HEK293 (cell line): ENCODE results near the gene SLC14A1.

Source experiments
- CTCF ChIA-PET: fragments of 350-600 bp; formaldehyde crosslinking; extraction: SDS; loops from one replicate; lab custom pipeline; 2021; ENCODE audit warnings: antibody characterized with exemption; lab: Yijun Ruan, JAX
- POLR2A ChIA-PET: fragments of 300-600 bp; formaldehyde crosslinking; extraction: SDS; loops from one replicate; lab custom pipeline; 2020; ENCODE audit warnings: antibody characterized with exemption, inconsistent platforms; lab: Yijun Ruan, JAX
- H3K27ac ChIP-seq: fragments of 200-500 bp; sonication (Bioruptor generic); 2 replicates; pipeline ENCODE4 v1.5.1; 2014; ENCODE audit warnings: low read depth, low read length, control low read depth, inconsistent platforms; ENCODE audit errors: extremely low read depth
- H3K36me3 ChIP-seq, 2 experiments: fragments of 200-500 bp in 1 of 2; sonication (Bioruptor generic) in 1 of 2; 1 replicate in 1 of 2; 2 replicates in 1 of 2; pipeline ENCODE4 v1.5.1; 2014 to 2017; ENCODE audit warnings: inconsistent platforms in 2 of 2, low read length in 2 of 2; ENCODE audit not compliant: control insufficient read depth in 2 of 2, insufficient read depth in 1 of 2
- H3K4me1 ChIP-seq: fragments of 200-500 bp; sonication (Bioruptor generic); 2 replicates; pipeline ENCODE4 v1.5.1; 2014; ENCODE audit warnings: mild to moderate bottlenecking, low read length, inconsistent platforms; ENCODE audit not compliant: control insufficient read depth, insufficient read depth
- H3K4me3 ChIP-seq: 2 replicates; pipeline ENCODE4 v1.5.1; 2011; ENCODE audit warnings: low read depth, mild to moderate bottlenecking, control low read depth, low read length, moderate library complexity
- H3K9me3 ChIP-seq: fragments of 200-500 bp; sonication (Bioruptor generic); 2 replicates; pipeline ENCODE4 v1.5.1; 2014; ENCODE audit warnings: low read depth, low read length, inconsistent platforms; ENCODE audit not compliant: control insufficient read depth, insufficient read depth
- FEZF1 ChIP-seq: fragments of 450-650 bp; formaldehyde crosslinking; IDR thresholded peaks from 2 replicates; pipeline ENCODE4 v1.5.1; 2016; ENCODE audit warnings: missing biosample characterization, missing genetic modification characterization
- KLF9 ChIP-seq: fragments of 450-650 bp; formaldehyde crosslinking; IDR thresholded peaks from 2 replicates; pipeline ENCODE4 v1.5.1; 2016; ENCODE audit warnings: missing biosample characterization, missing genetic modification characterization, low read depth
- PBX3 ChIP-seq: sonication (generic); formaldehyde crosslinking; IDR thresholded peaks from 2 replicates; pipeline ENCODE4 v1.8.1; 2022; ENCODE audit warnings: mild to moderate bottlenecking, moderate library complexity, missing genetic modification reagents
- REST ChIP-seq: fragments of 450-650 bp; formaldehyde crosslinking; IDR thresholded peaks from 2 replicates; pipeline ENCODE4 v1.5.1; 2016; ENCODE audit warnings: missing biosample characterization, missing genetic modification characterization
- SP3 ChIP-seq: fragments of 450-650 bp; formaldehyde crosslinking; IDR thresholded peaks from 2 replicates; pipeline ENCODE4 v1.5.1; 2016; ENCODE audit warnings: missing biosample characterization, missing genetic modification characterization
- TRIM28 ChIP-seq: IDR thresholded peaks from 2 replicates; pipeline ENCODE4 v1.6.1; 2011; ENCODE audit warnings: low read length, control low read depth, borderline replicate concordance
- ZFP3 ChIP-seq: fragments of 450-650 bp; formaldehyde crosslinking; IDR thresholded peaks from 2 replicates; pipeline ENCODE4 v1.5.1; 2016; ENCODE audit warnings: low read depth, missing biosample characterization, missing genetic modification characterization
- ZNF366 ChIP-seq: fragments of 450-650 bp; formaldehyde crosslinking; conservative IDR thresholded peaks from 2 replicates; pipeline ENCODE4 v1.5.1; 2016; ENCODE audit warnings: missing biosample characterization, missing genetic modification characterization
- ZNF404 ChIP-seq: fragments of 450-650 bp; formaldehyde crosslinking; IDR thresholded peaks from 2 replicates; pipeline ENCODE4 v1.5.1; 2017; ENCODE audit warnings: missing biosample characterization, missing genetic modification characterization
- ZNF521 ChIP-seq: fragments of 450-650 bp; formaldehyde crosslinking; IDR thresholded peaks from 2 replicates; pipeline ENCODE4 v1.5.1; 2017; ENCODE audit warnings: missing biosample characterization, mild to moderate bottlenecking, missing genetic modification characterization
- ZNF600 ChIP-seq: fragments of 450-650 bp; formaldehyde crosslinking; IDR thresholded peaks from 2 replicates; pipeline ENCODE4 v1.5.1; 2016; ENCODE audit warnings: missing biosample characterization, missing genetic modification characterization
- ZNF645 ChIP-seq: fragments of 450-650 bp; formaldehyde crosslinking; IDR thresholded peaks from 2 replicates; pipeline ENCODE4; 2016; ENCODE audit warnings: missing biosample characterization, missing genetic modification characterization
- ZNF664 ChIP-seq: fragments of 450-650 bp; formaldehyde crosslinking; IDR thresholded peaks from 2 replicates; pipeline ENCODE4 v1.5.1; 2016; ENCODE audit warnings: missing biosample characterization, missing genetic modification characterization
- ZNF704 ChIP-seq: fragments of 450-650 bp; formaldehyde crosslinking; IDR thresholded peaks from 2 replicates; pipeline ENCODE4 v1.5.1; 2016; ENCODE audit warnings: missing biosample characterization, missing genetic modification characterization
- ZNF791 ChIP-seq: fragments of 450-650 bp; formaldehyde crosslinking; IDR thresholded peaks from 2 replicates; pipeline ENCODE4 v1.5.1; 2016; ENCODE audit warnings: missing biosample characterization, missing genetic modification characterization
- TF ChIP-seq, protein P1 (sequence below): fragments of 450-650 bp; formaldehyde crosslinking; conservative IDR thresholded peaks from 2 replicates; pipeline ENCODE4 v1.5.1; 2016; ENCODE audit warnings: low read depth, missing biosample characterization, missing genetic modification characterization
- TF ChIP-seq, protein P2 (sequence below): fragments of 450-650 bp; formaldehyde crosslinking; IDR thresholded peaks from 2 replicates; pipeline ENCODE4 v1.5.1; 2017; ENCODE audit warnings: missing biosample characterization, missing genetic modification characterization

The SLC14A1 gene

DNA sequence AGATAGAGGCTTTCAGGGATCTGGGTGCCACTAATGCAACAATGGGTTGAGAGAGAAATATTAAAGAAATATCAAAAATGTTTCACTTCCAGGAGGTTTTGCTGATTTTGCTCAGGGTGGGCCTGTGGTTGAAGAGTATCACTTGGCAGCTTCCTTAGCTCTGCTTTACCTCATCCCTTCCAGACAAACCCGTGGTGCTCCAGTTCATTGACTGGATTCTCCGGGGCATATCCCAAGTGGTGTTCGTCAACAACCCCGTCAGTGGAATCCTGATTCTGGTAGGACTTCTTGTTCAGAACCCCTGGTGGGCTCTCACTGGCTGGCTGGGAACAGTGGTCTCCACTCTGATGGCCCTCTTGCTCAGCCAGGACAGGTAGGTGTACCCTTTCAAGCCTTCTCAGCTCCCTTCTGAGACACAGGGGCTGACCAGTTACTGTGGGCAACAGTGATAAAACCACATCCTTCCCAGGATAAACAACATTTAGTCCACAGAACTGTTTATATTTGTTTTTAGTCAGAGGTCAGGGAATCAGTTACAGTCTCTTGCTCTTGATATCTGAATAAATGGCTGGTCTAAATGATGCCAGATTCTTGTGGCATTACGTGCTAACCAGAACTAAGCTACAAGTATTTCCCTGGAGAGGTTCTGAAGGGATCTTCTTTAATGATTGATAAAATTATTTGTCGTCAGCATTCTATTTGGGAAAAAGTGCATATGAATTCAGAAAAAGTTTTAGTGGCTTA, 7.0 kb downstream of the SLC14A1 start (continued):
- TF ChIP-seq ZNF704 (tag by site-specific recombination) (no peak), REST (tag by site-specific recombination) (no peak), PBX3 (CRISPR knock-in tag) (no peak), KLF9 (no peak), ZNF600 (no peak), ZNF791 (tag by site-specific recombination) (no peak), ZFP3 (tag by site-specific recombination) (no peak), ZNF664 (tag by site-specific recombination) (no peak)

- no peak overlapping the region for H3K27ac ChIP-seq
- ChIA-PET CTCF (interaction anchor here (0.6 to 2.8 kb wide), 8 partner anchors 10 to 1008 kb away, joined by 3 to 16 read pairs (median 4); no protein-coding TSS in a partner anchor), POLR2A (no interaction called here)
Measured at GRCh38 chr18:45731716-45732115, 7.7 kb downstream of the SLC14A1 start.

More at GRCh38 chr18:45731716-45732115, 7.7 kb downstream of the SLC14A1 start:
- TF ChIP-seq ZNF366 (tag by site-specific recombination) (no peak), ZNF645 (no peak), TRIM28 (no peak), ZNF404 (no peak), FEZF1 (no peak), SP3 (tag by site-specific recombination) (no peak), ZNF521 (tag by site-specific recombination) (no peak)
- TF ChIP-seq, protein P1, sequence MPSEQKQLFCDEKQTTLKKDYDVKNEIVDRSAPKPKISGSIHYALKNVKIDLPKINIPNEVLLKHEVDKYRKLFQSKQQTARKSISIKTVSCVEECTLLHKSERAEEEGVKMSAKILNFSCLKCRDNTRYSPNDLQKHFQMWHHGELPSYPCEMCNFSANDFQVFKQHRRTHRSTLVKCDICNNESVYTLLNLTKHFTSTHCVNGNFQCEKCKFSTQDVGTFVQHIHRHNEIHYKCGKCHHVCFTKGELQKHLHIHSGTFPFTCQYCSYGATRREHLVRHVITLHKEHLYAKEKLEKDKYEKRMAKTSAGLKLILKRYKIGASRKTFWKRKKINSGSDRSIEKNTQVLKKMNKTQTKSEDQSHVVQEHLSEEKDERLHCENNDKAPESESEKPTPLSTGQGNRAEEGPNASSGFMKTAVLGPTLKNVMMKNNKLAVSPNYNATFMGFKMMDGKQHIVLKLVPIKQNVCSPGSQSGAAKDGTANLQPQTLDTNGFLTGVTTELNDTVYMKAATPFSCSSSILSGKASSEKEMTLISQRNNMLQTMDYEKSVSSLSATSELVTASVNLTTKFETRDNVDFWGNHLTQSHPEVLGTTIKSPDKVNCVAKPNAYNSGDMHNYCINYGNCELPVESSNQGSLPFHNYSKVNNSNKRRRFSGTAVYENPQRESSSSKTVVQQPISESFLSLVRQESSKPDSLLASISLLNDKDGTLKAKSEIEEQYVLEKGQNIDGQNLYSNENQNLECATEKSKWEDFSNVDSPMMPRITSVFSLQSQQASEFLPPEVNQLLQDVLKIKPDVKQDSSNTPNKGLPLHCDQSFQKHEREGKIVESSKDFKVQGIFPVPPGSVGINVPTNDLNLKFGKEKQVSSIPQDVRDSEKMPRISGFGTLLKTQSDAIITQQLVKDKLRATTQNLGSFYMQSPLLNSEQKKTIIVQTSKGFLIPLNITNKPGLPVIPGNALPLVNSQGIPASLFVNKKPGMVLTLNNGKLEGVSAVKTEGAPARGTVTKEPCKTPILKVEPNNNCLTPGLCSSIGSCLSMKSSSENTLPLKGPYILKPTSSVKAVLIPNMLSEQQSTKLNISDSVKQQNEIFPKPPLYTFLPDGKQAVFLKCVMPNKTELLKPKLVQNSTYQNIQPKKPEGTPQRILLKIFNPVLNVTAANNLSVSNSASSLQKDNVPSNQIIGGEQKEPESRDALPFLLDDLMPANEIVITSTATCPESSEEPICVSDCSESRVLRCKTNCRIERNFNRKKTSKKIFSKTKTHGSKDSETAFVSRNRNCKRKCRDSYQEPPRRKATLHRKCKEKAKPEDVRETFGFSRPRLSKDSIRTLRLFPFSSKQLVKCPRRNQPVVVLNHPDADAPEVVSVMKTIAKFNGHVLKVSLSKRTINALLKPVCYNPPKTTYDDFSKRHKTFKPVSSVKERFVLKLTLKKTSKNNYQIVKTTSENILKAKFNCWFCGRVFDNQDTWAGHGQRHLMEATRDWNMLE: no peak
- TF ChIP-seq, protein P2, sequence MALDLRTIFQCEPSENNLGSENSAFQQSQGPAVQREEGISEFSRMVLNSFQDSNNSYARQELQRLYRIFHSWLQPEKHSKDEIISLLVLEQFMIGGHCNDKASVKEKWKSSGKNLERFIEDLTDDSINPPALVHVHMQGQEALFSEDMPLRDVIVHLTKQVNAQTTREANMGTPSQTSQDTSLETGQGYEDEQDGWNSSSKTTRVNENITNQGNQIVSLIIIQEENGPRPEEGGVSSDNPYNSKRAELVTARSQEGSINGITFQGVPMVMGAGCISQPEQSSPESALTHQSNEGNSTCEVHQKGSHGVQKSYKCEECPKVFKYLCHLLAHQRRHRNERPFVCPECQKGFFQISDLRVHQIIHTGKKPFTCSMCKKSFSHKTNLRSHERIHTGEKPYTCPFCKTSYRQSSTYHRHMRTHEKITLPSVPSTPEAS: no peak
- H3K36me3 ChIP-seq: no peaks in the 10 kb centered on the region
- H3K9me3 ChIP-seq: no peaks in the 10 kb centered on the region
- no peak overlapping the region for H3K4me3 ChIP-seq
- no peaks in the 10 kb centered on the region for H3K4me1 ChIP-seq
